NCI-H128 (cell line): ENCODE data around the gene SH3PXD2B.
"Not testable (repeated sequence)": the region's sequence is repeated elsewhere in the genome, so short reads cannot be mapped to it uniquely, and the experiment has no call there.

Experiments used
- DNase-seq: peaks from one replicate; lab custom pipeline; 2025; ENCODE audit not compliant: unreplicated experiment; lab: John Stamatoyannopoulos, UW

SH3PXD2B gene

DNA sequence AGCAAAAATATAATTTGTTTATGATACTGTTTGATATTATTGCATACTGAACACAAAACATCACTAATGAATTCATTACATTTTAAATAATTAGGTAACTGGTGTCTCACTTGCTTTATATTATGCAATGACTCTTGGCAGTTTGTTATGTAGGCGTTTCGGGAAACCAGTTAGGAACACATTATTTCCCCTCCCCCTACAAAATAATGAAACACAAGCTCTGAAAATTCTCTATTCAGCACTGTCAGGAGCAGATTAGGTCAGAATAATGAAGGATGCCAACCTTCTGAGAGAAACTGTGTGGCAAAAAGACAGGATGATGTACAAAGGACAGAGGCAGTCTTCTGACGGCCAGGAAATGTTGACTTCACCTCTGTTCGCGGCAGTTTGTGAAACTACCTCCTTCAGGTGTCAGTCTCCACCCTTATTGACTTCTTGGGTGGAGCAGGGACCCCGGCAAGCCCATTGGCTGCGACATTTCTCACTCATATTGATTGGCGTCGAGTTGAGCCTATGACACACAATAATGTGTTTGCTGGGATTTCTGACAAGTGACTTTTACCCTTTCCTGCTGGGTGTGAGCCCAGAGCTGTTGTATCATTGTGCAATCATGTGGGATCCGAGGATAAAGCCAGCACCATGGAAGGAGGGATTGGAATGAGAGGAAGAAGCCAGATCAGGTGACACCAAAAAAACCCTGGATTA lies 33.9 kb downstream of the SH3PXD2B start:
- no peak for DNase-seq

DNA sequence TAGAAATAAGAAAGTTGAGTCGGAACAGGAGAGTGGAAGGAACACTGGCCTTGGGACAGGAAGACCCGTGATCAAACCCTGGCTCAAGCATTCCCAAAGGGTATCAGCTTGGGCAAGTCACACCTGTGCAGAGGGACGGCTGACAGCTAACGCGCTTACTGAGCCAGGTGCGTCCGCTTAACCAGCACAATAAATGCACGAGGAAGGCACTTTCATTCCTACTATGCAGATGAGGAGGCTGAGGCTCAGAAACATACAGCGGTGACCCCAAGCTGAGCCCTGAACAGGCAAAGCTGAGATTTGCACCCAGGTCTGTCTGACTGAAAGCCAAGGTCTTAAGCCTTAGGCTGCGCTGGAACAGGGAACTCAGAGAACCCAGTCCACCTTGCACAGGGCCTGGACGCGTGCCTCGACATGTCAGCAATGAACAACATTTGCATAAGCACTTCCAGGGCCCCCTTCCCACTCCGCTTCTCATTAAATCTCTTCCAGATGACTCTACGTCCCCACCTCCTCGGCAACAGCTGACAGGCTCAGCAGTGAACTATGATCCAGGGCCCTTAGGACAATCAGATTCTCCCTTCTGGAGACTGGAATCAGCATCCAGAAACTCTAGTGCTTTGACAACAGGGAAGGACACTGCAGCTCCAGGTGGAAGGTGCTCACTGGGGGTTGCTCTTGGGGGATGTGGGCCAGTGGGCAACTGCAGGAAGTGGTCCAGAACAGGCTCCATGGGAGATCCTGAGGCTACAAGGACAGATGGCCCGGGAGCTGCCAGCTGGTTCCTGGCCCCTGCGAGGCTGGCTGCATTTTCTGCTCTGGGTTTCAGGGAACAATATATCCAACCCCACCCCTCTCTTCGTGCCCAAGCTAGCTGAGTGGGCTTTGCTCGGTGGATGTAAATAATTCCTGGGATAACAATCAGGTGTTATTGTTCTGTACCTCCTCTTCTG lies 35.2 kb downstream of the SH3PXD2B start:
- no peak for DNase-seq

- DNase-seq = no peak
Observed at GRCh38 chr5:172417983-172418630, 36.2 kb downstream of the SH3PXD2B start.

- no peak for DNase-seq
Observed at GRCh38 chr5:172417130-172417841, 37.0 kb downstream of the SH3PXD2B start.

GRCh38 chr5:172415362-172416275 lies 38.7 kb downstream of the SH3PXD2B start:
- DNase-seq = no peak

GRCh38 chr5:172414531-172415361 lies 39.6 kb downstream of the SH3PXD2B start:
- DNase-seq = no peak

DNA sequence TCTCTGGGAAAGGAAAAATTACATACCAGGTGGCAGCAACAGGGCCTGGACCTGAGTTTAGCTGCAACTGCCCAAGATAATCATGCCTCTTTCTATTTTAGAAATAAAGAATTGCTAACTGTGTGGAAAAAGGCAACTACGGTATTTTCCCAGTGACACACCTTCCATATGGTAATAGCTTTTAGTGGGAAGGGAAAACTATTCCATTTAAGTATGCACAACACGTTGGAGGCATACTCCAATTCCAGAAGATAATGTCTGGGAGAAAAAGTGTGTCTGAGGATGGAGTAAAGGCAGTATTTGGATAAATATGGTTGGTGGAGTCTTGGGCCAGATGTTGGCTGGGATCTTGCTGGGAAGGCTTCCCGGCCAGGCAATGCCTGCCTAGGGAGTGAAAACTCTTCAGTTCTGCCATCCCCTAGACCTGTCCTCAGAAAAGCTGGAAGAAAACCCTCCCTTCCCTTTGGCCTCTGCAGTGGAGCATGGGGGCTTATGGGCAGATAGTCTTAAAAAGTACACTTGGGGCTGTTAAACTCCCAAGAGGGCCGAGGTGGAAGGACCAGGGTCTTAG lies 40.6 kb downstream of the SH3PXD2B start:
- no peak for DNase-seq

GRCh38 chr5:172412724-172413286 lies 41.5 kb downstream of the SH3PXD2B start:
- no peak for DNase-seq

DNA sequence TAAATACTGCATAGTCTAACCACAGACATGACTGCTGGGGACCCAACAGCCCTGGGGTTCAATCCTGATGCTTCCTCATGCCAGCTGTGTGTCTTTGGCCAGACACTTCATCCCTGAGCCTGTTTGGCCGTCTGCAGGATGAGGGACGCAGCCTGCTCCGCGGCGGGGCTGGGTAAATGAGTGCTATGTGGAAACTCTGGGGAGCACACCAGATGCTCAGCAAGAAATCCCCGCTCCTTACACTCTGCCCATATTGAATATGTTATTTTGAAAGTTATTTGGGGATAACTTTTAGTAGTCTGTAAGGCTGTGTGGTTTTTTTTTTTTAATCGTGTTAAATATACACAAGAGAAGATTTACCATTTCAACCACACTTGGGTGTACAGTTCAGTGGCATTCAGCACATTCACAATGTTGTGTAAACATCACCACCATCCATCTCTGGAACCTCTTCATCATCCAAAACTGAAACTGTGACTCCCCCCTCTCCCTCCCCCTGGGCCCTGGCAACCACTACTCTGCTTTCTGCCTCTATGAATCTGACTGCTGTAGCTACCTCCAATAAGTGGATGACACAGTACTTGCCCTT lies 42.7 kb downstream of the SH3PXD2B start:
- DNase-seq = no peak

GRCh38 chr5:172410662-172411483 lies 43.5 kb downstream of the SH3PXD2B start:
- DNase-seq = no peak

DNA sequence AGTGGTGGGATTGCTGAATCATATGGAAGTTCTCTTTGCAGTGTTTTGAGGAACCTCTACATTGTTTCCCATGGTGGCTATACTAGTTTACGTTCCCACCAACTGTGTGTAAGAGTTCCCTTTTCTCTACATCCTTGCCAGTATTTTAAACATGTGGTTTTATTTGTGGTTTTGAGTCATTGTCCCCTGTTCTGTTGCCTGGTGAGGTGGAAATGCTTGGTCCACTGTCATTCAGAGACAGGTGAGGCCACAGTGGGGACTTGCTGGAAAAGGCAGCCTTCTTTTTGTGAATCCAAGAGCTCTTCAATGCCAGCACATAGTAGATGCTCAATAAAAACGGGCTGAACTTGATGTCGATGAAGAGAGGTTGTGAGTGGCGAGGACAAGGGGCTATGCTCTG lies 44.2 kb downstream of the SH3PXD2B start:
- no peak for DNase-seq

GRCh38 chr5:172409477-172409876 lies 44.8 kb downstream of the SH3PXD2B start:
- not testable (repeated sequence) for DNase-seq

- DNase-seq = no peak
Observed at GRCh38 chr5:172407822-172408221, 46.5 kb downstream of the SH3PXD2B start.

- DNase-seq = no peak
Observed at GRCh38 chr5:172407241-172407691, 47.1 kb downstream of the SH3PXD2B start.

- DNase-seq = no peak
Observed at GRCh38 chr5:172405226-172406107, 48.9 kb downstream of the SH3PXD2B start.

GRCh38 chr5:172404746-172405145 lies 49.6 kb downstream of the SH3PXD2B start:
- DNase-seq = no peak
